Limb (tissue), 2 donors: ENCODE results near the gene STX3.

Experiments
- DNase-seq, 2 donors: peaks; one replicate each; pipeline ENCODE4 v3.0.0-alpha.2; 2016; ENCODE audit errors: extremely low spot score in 2 of 2

The STX3 gene

DNA sequence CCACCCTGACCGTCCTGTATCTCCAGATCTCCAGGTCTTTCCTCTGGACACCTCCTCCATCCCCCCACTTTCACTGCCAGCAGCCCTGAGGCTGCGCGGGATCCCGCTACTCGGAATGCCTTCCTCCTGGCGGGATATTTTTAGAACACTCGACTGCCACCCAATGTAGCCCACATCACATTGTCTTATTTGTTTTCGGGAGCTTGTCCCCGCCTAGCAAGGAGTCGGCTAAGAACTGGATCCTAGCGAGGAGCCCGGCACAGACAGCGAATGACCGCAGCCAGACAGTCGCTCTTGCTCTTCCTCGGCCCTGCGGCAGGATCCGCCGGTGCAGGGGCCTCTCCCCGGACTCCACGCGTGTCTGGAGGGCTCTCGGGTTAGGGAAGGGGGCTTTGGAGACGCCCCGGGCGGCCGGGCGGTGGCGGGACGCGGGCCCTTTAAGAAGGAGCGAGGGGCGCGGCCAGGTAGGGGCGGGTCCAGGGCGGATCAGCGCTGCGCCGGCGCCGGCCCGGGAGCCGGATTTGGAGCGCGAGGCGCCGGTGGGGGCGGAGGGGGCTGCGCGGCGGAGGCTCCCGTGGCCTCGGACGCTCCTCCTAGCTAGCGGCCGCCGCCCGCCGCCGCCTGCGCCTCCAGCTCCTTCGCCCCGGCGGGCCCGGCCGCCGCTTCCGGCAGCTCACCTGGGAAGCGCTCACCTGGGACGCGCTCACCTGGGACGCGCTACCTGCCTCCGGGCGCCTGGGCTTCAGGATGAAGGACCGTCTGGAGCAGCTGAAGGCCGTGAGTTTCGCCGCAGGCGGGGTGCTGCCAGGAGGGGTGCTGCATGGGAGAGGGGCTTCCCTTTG is at the start of gene STX3:
Gene STX3, plus strand, starts transcription at position 518 of the 842 bp plus-strand sequence. Its CDS starts 230 bp downstream, at position 748.
- peak in 1 of 2 donors; percentile 72 for DNase-seq

GRCh38 chr11:59706518-59707285 is 48.5 kb upstream of the STX3 start:
- DNase-seq, result no peak

GRCh38 chr11:59707371-59707770 is 47.8 kb upstream of the STX3 start:
- no peak for DNase-seq

DNA sequence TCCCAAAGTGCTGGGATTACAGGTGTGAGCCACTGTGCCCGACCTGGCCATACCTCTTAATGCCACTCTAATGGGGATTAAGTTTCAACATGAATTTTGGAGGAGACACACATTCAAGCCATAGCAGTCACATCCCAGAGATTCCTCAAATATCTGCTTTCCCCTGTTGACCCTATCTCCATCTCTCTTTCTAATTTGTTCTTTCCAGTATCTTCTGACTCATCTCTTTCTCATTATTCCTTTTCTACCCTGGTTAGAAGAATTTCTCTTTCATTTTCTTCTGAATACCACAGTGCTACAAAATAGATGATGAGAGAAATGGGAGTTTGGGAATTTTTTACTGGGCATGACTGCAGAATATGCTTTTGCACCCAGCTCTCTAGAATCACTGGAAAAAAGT is 46.6 kb upstream of the STX3 start:
- DNase-seq, result no peak

- DNase-seq, result no peak
These were observed 44.9 kb upstream of the STX3 start for GRCh38 chr11:59710136-59710847.

DNA sequence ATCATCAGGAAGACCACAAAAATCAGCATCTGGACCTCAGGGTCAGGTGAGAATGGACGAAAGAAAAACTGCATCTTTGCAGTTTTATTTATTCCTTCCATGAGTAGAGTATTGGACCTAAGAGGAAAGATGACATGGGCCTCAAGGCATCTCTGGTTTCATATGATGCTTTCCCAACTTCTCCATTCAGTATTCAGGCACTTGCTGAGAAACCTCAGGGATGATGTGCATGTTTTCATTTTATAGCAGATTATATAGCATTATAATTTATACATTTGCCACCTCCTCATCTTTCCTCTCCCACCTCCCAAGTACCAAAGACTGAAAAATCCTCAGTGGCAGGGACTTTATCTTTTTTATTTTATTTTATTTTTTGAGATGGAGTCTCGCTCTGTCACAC is 41.4 kb upstream of the STX3 start, which contains the start of gene OR10V1:
Gene OR10V1, minus strand, starts transcription at position 101 of the 400 bp plus-strand sequence. Its CDS starts 0 bp downstream, at position 101.
- no peak for DNase-seq

- no peak for DNase-seq
These were observed 39.1 kb upstream of the STX3 start for GRCh38 chr11:59716051-59716450.

DNA sequence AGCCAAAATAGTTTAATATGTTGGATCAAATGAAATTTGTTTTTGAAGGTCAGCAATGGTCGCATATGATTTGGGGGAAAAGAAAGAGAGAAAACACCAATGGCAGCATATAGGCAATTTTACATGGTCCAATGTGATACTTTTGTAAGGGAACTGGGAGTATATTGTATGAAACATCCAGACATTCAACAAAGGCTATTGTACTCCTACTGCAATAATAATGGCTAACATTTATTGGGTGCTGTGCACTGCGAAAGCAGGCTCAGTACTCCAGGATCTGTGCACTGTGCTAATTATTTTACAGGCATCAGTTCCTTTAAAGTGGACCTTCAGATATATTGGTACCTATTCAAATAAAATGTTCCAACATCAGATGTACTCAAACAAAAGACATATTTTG is 35.6 kb upstream of the STX3 start:
- no peak for DNase-seq

GRCh38 chr11:59724066-59724465 is 31.1 kb upstream of the STX3 start:
- DNase-seq, result no peak

DNA sequence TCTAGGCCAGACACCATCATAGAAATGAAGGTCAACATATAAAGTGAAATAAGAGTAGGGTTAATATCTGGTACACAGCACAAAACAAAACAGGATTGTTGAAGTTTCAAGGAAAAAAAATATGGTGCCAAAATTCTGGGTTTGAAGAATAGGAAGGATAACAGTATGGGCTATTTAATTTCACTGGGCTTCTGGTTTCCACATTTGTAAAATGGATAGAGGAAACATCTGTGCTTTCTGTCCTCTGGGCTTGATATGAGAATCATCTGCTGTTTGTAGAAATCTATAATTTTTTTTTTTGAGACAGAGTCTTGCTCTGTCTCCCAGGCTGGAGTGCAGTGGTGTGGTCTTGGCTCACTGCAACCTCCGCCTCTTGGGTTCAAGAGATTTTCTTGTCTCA is 27.8 kb upstream of the STX3 start:
- no peak for DNase-seq

DNA sequence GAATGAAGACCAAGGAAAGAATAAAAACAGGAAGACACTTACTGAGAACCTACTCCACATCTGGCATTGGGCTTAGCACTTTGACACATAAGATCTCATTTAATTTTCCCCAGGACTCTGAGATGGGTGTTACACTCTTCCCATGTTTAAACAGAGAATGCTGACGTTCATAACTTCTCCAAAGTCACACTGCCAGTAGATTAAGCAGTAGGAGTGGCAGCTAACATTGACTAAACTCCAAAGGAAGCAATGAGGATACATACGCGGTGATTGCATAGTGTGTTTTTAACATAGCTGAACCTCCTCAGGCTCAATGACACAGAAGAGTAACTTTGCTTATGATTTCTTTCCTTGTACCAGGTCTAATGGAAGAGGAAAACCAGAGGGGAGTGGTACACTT is 27.0 kb upstream of the STX3 start:
- no peak for DNase-seq

DNA sequence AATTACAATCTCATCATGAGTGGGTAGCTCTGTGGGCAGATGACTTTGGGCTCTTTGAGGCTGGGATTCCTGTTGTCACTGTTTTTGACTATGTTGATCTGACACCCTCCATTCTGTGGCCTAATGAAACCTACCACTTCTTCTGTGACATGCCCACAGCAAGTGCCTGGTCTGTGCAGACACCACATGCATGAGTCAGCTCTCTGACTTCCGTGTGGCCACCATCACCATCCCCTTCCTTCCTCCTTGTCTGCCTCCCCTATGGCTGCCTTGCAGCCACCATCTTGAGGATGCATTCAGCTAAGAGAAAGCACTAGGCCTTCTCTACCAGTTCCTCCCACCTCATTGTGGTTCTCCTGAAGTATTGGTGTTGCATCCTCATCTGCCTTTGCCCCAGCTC is 26.3 kb upstream of the STX3 start:
- DNase-seq, result no peak

GRCh38 chr11:59729834-59730233 is 25.3 kb upstream of the STX3 start:
- DNase-seq, result no peak

DNA sequence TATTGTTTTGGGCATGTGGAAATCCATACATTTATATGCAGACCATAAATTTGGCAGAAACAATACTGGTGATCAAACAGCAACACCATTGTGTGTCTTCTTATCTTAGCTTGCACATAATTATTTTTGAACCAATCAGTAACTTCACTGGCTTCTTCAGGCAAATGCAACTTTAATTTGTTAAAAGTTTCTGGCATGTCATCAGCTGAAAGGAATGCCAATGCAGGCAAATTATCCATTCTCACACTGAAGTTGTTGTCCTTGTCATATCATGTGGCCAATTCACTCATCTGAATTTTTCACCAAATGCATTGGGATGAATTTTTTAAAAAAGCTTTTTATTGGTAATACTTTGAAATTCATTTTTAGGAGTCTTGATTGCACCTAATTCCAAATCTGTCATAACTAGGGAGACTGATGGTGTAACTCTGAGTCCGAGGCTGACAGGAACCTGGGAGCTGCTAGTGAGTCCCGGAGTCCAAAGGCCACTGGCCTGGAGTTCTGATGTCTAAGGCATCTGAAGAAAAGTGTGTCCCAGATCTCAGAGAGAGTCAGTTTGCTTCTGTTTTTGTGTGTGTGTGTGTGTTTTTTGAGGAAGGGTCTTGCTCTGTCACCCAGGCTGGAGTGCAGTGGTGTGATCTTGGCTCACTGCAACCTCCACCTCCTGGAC is 24.1 kb upstream of the STX3 start:
- no peak for DNase-seq

GRCh38 chr11:59746111-59746510 is 9.1 kb upstream of the STX3 start:
- DNase-seq, result no peak

- peak; percentile 77 to 86 for DNase-seq
These were observed 1.3 kb upstream of the STX3 start for GRCh38 chr11:59753650-59754493.

DNA sequence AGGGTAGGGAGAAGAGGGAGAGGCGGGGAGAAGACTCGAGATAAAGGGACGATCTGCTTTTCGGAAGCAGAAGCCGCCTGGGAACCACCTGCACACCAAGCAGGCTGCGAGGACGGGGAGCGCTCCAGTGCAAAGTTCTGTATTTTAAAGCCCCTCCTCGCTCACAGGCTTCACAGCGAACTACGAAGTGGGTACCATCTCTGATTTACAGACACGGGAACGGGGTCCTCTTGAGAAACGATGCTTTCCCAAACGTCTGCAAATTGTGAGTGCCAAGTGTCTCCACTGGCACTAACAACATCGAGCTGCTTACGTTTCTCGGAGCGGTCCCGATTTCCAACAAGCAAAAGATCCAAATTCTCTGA is 700 bp upstream of the STX3 start:
- DNase-seq, result peak in 1 of 2 donors; percentile 39

DNA sequence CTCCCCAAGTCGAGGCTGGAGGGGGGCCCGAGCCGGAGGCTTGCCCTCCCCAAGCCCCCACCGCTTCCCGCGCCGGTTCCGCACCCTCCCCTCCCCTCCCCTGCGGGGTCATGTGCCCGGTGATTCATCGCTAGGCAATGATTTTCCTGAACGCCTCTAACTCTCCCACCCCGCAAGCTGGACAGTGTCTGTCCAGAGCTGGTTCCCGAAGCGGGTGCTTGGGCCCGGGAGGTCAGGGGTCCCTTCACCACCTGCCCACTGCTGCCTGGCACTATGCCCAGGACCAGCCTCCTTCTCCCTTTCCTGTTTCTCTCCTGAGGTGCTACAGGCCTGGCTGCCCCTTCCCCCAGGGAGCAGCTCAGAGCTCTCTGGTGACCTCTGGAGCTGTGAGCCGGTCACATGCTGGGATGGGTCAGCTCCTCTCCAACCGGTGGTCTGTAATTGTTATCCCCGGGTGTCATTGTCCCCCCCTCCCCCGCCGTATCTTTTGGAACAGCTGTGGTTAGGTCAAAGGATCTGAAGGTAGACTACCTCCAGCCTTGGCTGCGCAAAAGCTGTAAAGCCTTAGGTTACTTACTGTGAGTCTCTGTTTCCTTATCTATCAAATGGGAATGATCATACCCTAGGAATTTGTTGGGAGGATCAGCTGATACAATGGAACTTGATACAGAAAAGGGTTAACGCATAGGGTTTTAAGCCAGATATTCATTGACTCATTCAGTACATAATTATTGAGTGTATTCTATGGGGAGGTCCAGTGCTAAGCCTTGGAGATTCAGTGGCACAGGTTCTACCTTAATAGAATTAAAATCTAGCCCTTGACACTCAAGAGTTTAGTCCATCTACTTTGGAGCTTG is 753 bp downstream of the STX3 start:
- DNase-seq, result peak in 1 of 2 donors; percentile 64

GRCh38 chr11:59756558-59756840 is 1.3 kb downstream of the STX3 start:
- DNase-seq, result no peak

GRCh38 chr11:59756845-59757244 is 1.7 kb downstream of the STX3 start:
- DNase-seq, result no peak
